Left colon (tissue), 2 donors: Measurements from ENCODE around the gene ASB15. TPM values are rescaled to one million over a fixed set of nuclear protein-coding genes. Genes with fewer than 3 reads are reported as not detected.
A peak's percentile ranks its signal among the peaks of the same experiment; 100 is the strongest.

Experiments
- ATAC-seq: fragments of 200-7000 bp; cut with Tn5 transposase; one replicate; pipeline ENCODE4 v1.9.1; 2020; ENCODE audit warnings: mild to moderate bottlenecking, moderate library complexity
- DNase-seq, 2 donors: peaks; one replicate each; pipeline ENCODE4 v3.0.0-alpha.2; 2020
- intact Hi-C, 2 donors: fragments of 100-400 bp; cut with DNase I in 1 of 2; cut with micrococcal nuclease in 1 of 2; formaldehyde crosslinking; loops; one replicate each; pipeline versions ENCODE4 v1.11.2 to v1.14.0; 2022; cut with DNase I, micrococcal nuclease
- total RNA-seq, 2 donors: library from RNA; stranded (reverse); fragmentation: NEBNext Ultra II Directional; extraction: Animal tissue kit (Norgen Biotek cat#: 25700); gene quantifications; one replicate each; pipeline ENCODE4 v1.2.1, GENCODE V29; 2021
- donor health status: DM: no; HTN: no; CAD: no.
- donor health status: DM: yes; HTN: yes; CAD: no.

ASB15 gene
- total RNA-seq, 2 donors from 2014 or later, result not detected

DNA sequence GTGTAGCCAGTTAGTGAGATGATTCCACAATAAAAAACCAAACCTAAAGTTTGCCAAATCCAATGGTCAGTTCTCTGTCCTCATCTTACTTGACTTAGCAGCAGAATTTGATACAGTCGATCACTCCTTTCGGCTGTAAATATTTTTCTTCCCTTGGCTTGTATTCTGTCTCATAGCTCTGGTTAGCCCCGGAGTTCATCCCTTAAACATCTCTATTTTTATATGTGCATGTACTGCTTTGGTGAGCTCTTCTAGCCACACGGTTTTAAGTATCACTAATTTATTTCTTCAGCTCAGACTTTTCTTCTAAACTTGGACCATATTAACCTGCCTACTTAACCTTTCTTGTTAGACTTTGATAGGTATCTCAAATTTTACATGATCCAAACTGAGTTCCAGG, 17.8 kb upstream of the ASB15 start:
- ATAC-seq (no peak), DNase-seq (no peak)
- intact Hi-C loops, result no loop called here

- ATAC-seq, result no peak
- intact Hi-C loops, result no loop called here
- no peak for DNase-seq
Observed at GRCh38 chr7:123588376-123588775, 13.2 kb upstream of the ASB15 start.

DNA sequence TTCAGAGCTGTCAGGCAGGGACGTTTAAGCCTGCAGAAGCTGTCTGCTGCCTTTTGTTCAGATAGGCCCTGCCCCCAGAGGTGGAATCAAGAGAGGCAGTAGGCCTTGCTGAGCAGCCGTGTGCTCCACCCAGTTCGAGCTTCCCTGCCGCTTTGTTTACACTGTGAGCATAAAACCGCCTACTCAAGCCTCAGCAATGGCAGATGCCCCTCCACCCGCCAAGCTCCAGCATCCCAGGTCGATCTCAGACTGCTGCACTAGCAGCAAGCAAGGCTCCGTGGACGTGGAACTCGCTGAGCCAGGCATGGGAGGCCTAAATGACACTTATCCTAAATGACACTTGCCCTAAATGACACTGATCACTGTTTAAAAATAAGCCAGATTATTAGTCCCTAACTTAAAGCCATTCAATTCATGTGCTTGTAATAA, 6.8 kb upstream of the ASB15 start:
- DNase-seq (peak; percentile 27 to 52), ATAC-seq (peak; percentile 59)
- intact Hi-C loops, result no loop called here

- ATAC-seq, result no peak
- no peak for DNase-seq
- intact Hi-C loops, result no loop called here
Observed at GRCh38 chr7:123598657-123599056, 3.0 kb upstream of the ASB15 start.

DNA sequence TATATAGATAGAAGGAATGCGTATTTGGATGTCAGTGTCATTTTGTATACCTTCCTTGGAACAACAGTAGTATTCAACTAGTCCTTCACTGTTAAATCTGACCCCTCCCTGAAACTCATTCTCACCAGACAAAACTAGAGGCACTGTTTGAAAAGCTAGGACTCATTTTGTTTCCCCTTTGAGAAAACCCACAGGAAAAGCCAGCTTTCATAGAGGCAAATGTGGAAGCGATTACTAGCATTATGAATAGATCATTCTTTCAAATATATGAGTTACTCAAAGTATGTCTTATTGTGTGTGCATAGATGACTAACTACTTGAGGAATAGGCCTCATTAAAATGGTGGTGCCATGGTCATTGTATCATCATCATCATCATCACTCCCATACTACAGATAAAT, 1.9 kb upstream of the ASB15 start:
- intact Hi-C loops, result no loop called here
- no peak for DNase-seq

DNA sequence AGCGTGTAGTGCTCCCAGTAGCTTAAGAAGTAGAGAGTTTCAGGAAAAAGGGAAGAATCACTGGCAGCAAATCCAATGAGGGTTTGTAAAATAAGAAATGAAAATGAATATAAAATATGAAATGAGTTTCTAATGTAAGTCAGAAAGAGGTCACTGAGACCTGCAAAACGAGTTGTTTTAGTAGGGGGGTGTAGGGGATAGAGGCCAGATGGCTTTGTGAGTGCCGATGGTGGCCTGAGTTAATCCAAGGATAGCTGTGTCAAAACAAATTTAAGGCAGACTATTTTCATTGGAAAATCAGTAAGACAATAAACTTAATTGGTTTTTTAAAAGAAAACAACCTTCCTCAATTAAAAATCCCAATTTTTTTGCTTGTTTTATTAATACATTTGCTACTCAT, 745 bp upstream of the ASB15 start:
- no peak for ATAC-seq
- DNase-seq, result no peak
- intact Hi-C loops, result no loop called here

More for the DNA sequence above, 1.9 kb upstream of the ASB15 start:
- no peak for ATAC-seq

DNA sequence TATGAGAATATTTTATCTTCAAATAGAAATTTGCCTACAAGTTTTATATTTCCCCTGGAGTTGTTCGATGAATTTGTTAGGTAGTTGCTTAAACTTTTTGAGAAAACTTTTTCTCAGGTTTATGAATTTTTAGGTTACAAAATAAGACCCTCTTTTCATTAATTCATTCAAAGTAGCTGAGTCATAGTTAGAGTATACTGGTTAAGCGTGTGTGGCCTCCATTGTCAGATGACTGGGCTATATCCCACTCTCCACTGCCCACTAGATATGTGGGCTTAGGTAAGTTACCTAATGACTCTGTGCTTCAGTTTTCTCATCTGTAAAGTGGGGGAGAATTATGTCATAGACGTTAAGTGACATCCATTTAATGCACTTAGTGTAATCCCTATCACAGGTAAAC, 1.0 kb downstream of the ASB15 start:
- DNase-seq (no peak), ATAC-seq (no peak)
- intact Hi-C loops, result no loop called here

DNA sequence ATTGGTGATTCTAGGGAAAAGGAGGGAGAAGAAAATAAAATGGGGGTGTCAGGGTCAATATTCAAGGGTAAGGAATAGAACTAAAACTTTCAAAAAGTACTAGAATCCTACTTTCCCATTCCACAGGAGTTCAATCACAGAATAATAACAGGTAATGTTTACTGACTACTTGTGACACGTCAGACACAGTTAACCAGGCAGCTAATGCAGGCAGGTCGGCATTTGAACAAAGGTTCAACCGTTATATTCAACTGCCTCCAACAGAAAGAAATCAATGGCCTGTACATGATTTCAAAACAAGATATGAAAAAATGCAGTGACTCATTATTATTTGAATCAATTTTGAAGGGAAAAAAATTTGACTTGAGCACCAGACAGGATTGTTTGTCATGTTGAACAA, 3.1 kb downstream of the ASB15 start:
- intact Hi-C loops, result no loop called here
- ATAC-seq (no peak), DNase-seq (no peak)

GRCh38 chr7:123607423-123607975, 5.9 kb downstream of the ASB15 start:
- ATAC-seq (no peak), DNase-seq (no peak)
- intact Hi-C loops, result no loop called here

- no peak for DNase-seq
- intact Hi-C loops, result no loop called here
- ATAC-seq, result no peak
Observed at GRCh38 chr7:123608991-123609882, 7.6 kb downstream of the ASB15 start.

DNA sequence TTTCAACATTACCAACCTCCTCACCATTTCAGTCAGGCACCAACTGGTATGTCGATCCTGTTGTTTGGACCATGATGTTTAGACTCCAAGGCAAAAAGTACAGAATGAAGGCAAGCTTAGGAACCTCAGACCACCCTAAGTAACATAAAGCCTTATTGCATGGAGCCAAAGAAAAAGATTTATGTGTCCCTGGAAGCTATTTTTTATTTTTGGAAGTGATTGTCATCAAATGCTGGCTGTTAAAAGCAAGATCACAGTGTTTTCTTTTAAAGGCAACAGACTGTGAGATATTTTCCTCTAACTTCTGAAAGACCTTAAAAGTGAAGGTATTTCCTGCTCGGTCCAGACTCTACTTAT, 8.2 kb downstream of the ASB15 start:
- DNase-seq (no peak), ATAC-seq (no peak)
- intact Hi-C loops, result no loop called here

DNA sequence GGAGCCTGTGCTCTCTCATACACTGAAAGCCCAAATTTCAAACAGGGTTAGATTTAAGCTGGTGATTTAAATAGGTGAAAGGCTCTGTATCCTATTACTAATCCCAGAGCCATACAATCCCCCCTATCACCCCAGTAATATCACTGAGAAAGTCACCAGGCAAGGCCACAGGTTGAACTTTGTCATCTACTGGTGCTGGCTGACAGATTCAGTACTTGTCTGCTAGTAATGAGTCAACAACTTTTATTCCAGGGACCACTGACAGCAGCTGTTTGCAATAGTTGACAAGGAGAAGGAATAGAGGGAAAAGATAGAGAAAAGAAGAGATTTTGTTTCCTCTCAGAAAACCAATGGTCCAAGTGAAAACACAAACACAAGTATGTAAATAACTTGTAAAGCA, 10.4 kb downstream of the ASB15 start:
- ATAC-seq, result no peak
- intact Hi-C loops, result no loop called here
- no peak for DNase-seq

DNA sequence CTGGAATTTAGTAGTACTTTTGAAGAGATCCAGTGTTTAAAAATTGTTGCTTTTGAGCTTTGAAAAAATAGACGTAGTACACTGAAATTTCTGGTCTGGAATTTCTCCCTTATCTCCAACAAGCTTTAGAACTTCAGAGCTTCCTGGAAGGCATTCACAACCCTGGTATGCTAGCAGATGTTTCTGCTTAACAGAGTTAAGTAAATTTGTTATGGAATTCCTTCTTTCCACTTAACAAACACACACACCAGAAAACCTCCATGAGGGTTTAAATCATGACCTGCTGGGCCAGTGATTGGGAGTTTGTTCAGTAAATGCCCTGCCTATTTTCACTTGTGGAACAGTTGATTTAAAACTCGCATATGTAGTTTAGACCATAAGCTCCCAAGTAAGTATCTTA, 13.7 kb downstream of the ASB15 start:
- intact Hi-C loops, result no loop called here
- ATAC-seq (no peak), DNase-seq (no peak)

DNA sequence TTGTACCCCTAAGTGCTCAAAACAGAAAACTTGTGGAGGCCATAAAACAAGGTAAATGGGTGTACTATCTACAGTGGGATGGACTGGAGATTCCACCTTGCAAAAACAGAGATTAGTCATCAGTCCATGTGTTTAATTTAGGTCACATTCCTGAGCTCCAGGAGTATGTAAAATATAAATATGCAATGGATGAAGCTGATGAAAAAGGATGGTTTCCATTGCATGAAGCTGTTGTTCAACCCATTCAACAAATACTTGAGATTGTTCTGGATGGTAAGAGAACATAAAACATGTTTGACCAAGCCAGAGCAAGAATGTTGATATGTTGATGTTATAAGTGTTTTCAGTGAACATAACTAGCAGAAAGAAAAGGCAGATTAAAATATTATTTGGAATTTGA, 14.6 kb downstream of the ASB15 start:
- ATAC-seq (no peak), DNase-seq (no peak)
- intact Hi-C loops, result no loop called here

- intact Hi-C loops, result no loop called here
- ATAC-seq, result no peak
- no peak for DNase-seq
Observed at GRCh38 chr7:123621707-123622106, 20.1 kb downstream of the ASB15 start.

DNA sequence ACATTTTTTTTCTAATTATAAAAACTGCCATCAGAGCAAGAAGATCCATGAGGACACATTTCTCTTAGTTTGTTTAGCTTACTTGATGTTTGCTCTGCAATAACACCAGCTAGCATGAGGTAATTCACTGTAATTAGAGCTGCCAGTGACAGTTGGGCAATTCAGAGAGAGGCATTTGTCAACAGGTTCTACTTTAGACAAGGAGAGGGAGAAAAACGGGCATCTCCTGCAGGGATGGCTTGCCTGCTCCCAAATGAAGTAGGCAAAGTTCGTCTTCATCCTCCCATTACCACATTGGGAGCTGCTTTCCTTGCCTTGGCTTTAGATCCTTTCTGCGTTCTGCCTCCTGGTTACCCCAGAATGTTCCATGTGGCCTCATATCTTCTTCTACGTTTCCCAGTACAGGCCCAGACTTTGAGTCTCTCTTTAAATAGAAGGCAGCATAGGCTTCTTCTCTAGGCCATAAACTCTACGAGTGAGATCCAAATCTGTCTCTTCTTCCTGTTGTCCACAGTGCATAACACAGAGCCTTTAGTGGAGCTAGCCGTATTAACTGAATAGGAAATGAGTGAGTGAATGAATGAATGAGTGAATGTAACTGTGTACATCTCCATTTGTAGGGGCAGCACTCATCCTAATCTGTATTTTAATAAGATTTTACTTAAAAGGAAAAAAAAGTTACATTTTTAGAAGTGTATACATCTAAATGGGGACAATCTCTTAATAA, 21.2 kb downstream of the ASB15 start:
- no peak for DNase-seq
- ATAC-seq, result peak; percentile 97

DNA sequence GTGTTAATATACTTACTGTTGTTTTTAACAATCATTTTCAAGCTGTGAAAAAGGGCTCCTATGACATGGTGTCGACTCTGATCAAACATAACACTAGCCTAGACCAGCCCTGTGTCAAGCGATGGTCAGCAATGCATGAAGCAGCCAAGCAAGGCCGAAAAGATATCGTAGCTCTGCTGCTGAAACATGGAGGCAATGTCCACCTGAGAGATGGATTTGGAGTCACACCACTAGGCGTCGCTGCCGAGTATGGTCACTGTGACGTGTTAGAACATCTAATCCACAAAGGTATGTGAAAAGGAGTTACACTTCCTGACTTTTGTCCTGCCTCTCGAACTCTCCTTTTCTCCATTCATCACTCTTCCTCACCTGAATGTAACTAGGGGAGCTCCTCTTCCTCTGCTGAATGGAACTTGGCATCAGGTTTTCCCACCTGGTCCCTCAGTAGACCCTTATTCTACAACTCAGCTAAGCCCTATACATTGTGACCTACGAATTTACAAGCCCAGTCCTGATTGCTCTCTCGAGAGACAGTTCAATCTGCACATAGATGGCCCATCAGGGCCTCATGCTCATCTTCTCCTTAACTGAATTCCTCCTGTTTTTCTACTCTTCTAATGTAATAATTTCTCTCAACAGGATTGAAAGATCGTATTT, 23.0 kb downstream of the ASB15 start:
- peak in 1 of 2 donors; percentile 41 for DNase-seq
- ATAC-seq, result no peak
- intact Hi-C loops, result no loop called here

More for the DNA sequence above, 21.2 kb downstream of the ASB15 start:
- intact Hi-C loops, result no loop called here

DNA sequence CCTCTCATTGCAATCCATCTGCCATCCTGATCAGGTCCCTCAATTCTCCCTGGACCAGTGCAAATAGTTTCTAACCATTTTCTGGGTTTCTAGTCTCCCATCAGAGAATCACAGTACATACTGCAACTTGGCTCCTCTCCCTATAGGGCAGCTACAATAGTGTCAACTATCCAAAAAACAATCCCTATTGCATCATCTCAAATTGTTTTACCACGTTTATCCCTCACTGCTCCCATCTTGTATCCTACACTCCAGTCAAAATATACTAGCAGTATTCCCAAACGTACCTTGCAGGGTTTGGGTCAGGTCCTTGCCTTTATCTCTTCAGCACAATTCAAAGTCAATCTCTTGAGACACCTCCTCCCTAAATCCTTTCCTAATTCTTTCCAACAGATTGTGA, 23.6 kb downstream of the ASB15 start:
- intact Hi-C loops, result no loop called here
- ATAC-seq (no peak), DNase-seq (no peak)

DNA sequence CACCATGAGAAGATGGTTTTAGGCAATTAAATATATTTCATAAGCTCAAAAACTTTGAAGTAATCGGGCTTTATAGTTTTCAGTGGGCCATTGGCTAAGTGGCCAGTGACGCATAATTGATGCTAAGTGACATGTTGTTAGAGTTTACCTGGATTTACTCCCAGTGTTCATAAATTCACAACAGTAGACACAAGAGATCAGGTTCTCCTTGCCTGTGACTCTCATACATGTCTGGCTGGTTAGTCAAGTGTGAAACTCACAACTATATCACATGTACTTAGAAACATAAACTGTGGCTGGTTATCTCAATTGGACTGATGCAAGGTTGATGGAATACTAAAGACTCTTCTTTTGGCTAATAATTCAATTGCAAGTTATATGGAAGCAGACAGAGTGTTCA, 26.2 kb downstream of the ASB15 start:
- intact Hi-C loops, result no loop called here
- ATAC-seq, result no peak
- DNase-seq, result no peak

DNA sequence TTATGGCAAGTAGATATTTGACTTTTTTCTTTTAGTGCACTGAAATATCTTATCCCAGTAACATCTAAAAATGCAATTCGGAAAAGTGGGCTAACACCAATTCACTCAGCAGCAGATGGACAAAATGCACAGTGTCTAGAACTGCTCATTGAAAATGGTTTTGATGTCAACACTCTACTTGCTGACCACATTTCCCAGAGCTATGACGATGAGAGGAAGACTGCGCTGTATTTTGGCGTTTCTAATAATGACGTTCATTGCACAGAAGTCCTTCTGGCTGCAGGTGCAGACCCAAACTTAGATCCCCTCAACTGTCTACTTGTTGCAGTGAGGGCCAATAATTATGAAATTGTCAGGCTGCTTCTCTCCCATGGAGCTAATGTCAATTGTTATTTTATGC, 27.2 kb downstream of the ASB15 start:
- ATAC-seq, result no peak

More for the DNA sequence above, 27.2 kb downstream of the ASB15 start:
- intact Hi-C loops, result no loop called here
- DNase-seq, result no peak
